Endothelial cell of umbilical vein (primary cell): ENCODE data around the gene DNAJC6. TPM values are rescaled to one million over a fixed set of nuclear protein-coding genes. Genes with fewer than 3 reads are reported as not detected.

Experiments used
- BruUV-seq: library from RNA; stranded (reverse); fragments of 400-500 nt; replicated peaks from 2 replicates; lab custom pipeline; 2021; lab: Mats Ljungman, UMichigan
- CTCF ChIA-PET: fragments of 300-600, 350-600 bp; sonication (Branson Sonifier 250); formaldehyde crosslinking; loops from one replicate; lab custom pipeline; 2021; ENCODE audit warnings: antibody characterized with exemption, inconsistent platforms; lab: Charles Lee
- POLR2A ChIA-PET: fragments of 300-600, 350-600 bp; sonication (Branson Sonifier 250); formaldehyde crosslinking; loops from one replicate; lab custom pipeline; 2021; ENCODE audit warnings: antibody characterized with exemption, inconsistent platforms; lab: Charles Lee
- DNase-seq: peaks from one replicate; pipeline ENCODE4 v3.0.0-alpha.2; 2011; ENCODE audit warnings: low read depth, low spot score
- FAIRE-seq: peaks from 2 replicates; lab custom pipeline; 2011; peaks lifted over from hg19 to GRCh38; lab: Jason Lieb, UNC
- H2AFZ ChIP-seq: 2 replicates; pipeline ENCODE4 v1.6.0; 2012; ENCODE audit warnings: low read depth, low read length, control low read depth, inconsistent platforms
- H3K27ac ChIP-seq: 2 replicates; pipeline ENCODE4 v1.5.1; 2011; ENCODE audit warnings: low read depth, mild to moderate bottlenecking, control low read depth, low read length, moderate library complexity; ENCODE audit not compliant: insufficient read depth
- H3K27me3 ChIP-seq, 2 experiments: 2 replicates each; pipeline versions ENCODE4 v1.6.0 to v1.6.1; 2011; ENCODE audit warnings: low read length in 2 of 2, mixed read lengths in 1 of 2; ENCODE audit not compliant: control insufficient read depth in 2 of 2, insufficient read depth in 2 of 2
- H3K36me3 ChIP-seq, 2 experiments: 2 replicates in 1 of 2; 3 replicates in 1 of 2; pipeline ENCODE4 v1.5.1; 2011; ENCODE audit warnings: low read length in 2 of 2, mild to moderate bottlenecking in 1 of 2, moderate library complexity in 1 of 2; ENCODE audit not compliant: control insufficient read depth in 2 of 2, insufficient read depth in 2 of 2; ENCODE audit errors: extremely low read depth in 1 of 2
- H3K4me1 ChIP-seq: 3 replicates; pipeline ENCODE4 v1.5.1; 2011; ENCODE audit warnings: mild to moderate bottlenecking, low read length; ENCODE audit not compliant: control insufficient read depth, insufficient read depth; ENCODE audit errors: extremely low read depth
- H3K4me2 ChIP-seq: 2 replicates; pipeline ENCODE4 v1.6.1; 2011; ENCODE audit warnings: low read length, control low read depth, mixed read lengths; ENCODE audit not compliant: insufficient read depth
- H3K4me3 ChIP-seq, 3 experiments: fragments of 200-600 bp in 1 of 3; sonication (generic), shearing (Covaris generic) in 1 of 3; replicated peaks in 1 of 3; 2 replicates each; pipeline ENCODE4 v1.5.1; 2011 to 2016; ENCODE audit warnings: control low read depth in 3 of 3, low read length in 3 of 3, mild to moderate bottlenecking in 2 of 3, inconsistent platforms in 1 of 3, low read depth in 1 of 3, moderate library complexity in 1 of 3; ENCODE audit not compliant: insufficient read depth in 1 of 3
- H3K79me2 ChIP-seq: 2 replicates; pipeline ENCODE4 v1.6.0; 2012; ENCODE audit warnings: low read length, inconsistent platforms; ENCODE audit not compliant: control insufficient read depth, insufficient read depth
- H3K9ac ChIP-seq: replicated peaks from 2 replicates; pipeline ENCODE3; 2011; ENCODE audit warnings: low read length, control low read depth; ENCODE audit not compliant: insufficient read depth; ENCODE audit errors: extremely low read depth
- H3K9me1 ChIP-seq: replicated peaks from 3 replicates; pipeline ENCODE4 v1.6.0; 2011; ENCODE audit warnings: mild to moderate bottlenecking, low read length; ENCODE audit not compliant: control insufficient read depth, insufficient read depth; ENCODE audit errors: extremely low read depth
- H3K9me3 ChIP-seq: replicated peaks from 2 replicates; pipeline ENCODE4 v1.5.1; 2012; ENCODE audit warnings: low read length, inconsistent platforms; ENCODE audit not compliant: control insufficient read depth, insufficient read depth
- H4K20me1 ChIP-seq: replicated peaks from 2 replicates; pipeline ENCODE3; 2011; ENCODE audit warnings: mild to moderate bottlenecking, low read length; ENCODE audit not compliant: control insufficient read depth, insufficient read depth; ENCODE audit errors: extremely low read depth
- CTCF ChIP-seq, 2 donors: IDR thresholded peaks; 1 replicate in 1 of 2; 2 replicates in 1 of 2; pipeline ENCODE4 v1.5.1; 2011; ENCODE audit warnings: low read length in 2 of 2, mild to moderate bottlenecking in 2 of 2, moderate library complexity in 2 of 2, control low read depth in 1 of 2, inconsistent platforms in 1 of 2, low read depth in 1 of 2; ENCODE audit not compliant: insufficient read depth in 1 of 2; ENCODE audit errors: extremely low read depth in 1 of 2
- EZH2 ChIP-seq: IDR thresholded peaks from 2 replicates; pipeline ENCODE4 v1.6.1; 2012; ENCODE audit warnings: borderline replicate concordance, low read depth, mild to moderate bottlenecking, moderate library complexity, low read length, inconsistent platforms; ENCODE audit not compliant: severe bottlenecking
- GATA2 ChIP-seq: IDR thresholded peaks from 2 replicates; pipeline ENCODE4 v1.7.0; 2011; ENCODE audit warnings: low read depth, mild to moderate bottlenecking, moderate library complexity, mixed read lengths, low read length; ENCODE audit not compliant: insufficient read length, insufficient read depth
- JUN ChIP-seq: IDR thresholded peaks from 2 replicates; pipeline ENCODE4 v1.6.1; 2011; ENCODE audit warnings: borderline replicate concordance, low read depth; ENCODE audit not compliant: insufficient read length, insufficient read depth
- MAX ChIP-seq: IDR thresholded peaks from 2 replicates; pipeline ENCODE4 v1.6.1; 2011; ENCODE audit not compliant: insufficient read depth, insufficient read length
- POLR2A ChIP-seq: IDR thresholded peaks from 2 replicates; pipeline ENCODE4 v1.6.1; 2012; ENCODE audit warnings: low read depth, mild to moderate bottlenecking, control low read depth, low read length
- dilution Hi-C: fragments of 300-500 bp; cut with MboI; formaldehyde crosslinking; loops from one replicate; pipeline ENCODE4 v1.15.0; 2019; ENCODE audit warnings: low sequenced_read_pairs; ENCODE audit not compliant: extremely low pct_ligation_motif_present
- intact Hi-C: fragments of 100-400 bp; cut with micrococcal nuclease; formaldehyde crosslinking; loops from one replicate; pipeline ENCODE4 v1.10.0; 2022
- polyA plus RNA-seq, 4 experiments: library from polyadenylated mRNA; depleted of rRNA in 3 of 4; stranded (reverse) in 3 of 4; unstranded in 1 of 4; fragments of >200 nt; gene quantifications; 2 replicates each; pipeline versions ENCODE4 v1.2.1 to v1.2.3, GENCODE V29; 2011 to 2012; ENCODE audit warnings: missing spikeins in 1 of 4
- total RNA-seq: library from RNA; stranded (reverse); gene quantifications from 2 replicates; pipeline ENCODE4 v1.2.3, GENCODE V29; 2021

Gene DNAJC6
- total and polyA plus RNA-seq, 2 donors (not counting 3 experiments of a cell fraction or from before 2014, with no cell fraction given): 2.3 to 4.9 TPM

GRCh38 chr1:65264197-65264929 lies 45.0 kb upstream of the DNAJC6 start:
- no peaks in the 10 kb centered on the region for H3K27me3 ChIP-seq
- H3K4me2 ChIP-seq: peak overlapping the region; percentile 87
- peak; percentile 4 for FAIRE-seq
- H3K79me2 ChIP-seq: no peaks in the 10 kb centered on the region
- H3K9me1 ChIP-seq: no peaks in the 10 kb centered on the region
- no TSS peak for BruUV-seq
- H3K36me3 ChIP-seq: no peaks in the 10 kb centered on the region
- H3K27ac ChIP-seq: no peak overlapping the region
- H3K9me3 ChIP-seq: no peaks in the 10 kb centered on the region
- H3K9ac ChIP-seq: no peak overlapping the region
- peak overlapping the region; percentile 35 for H2AFZ ChIP-seq
- POLR2A ChIA-PET: no interaction called here
- dilution Hi-C loops (no loop called here), intact Hi-C loops (no loop called here)
- TF ChIP-seq GATA2: no peak
- H4K20me1 ChIP-seq: no peaks in the 10 kb centered on the region
- H3K4me3 ChIP-seq: peak overlapping the region in 2 of 3 experiments; percentile 23 to 32
- peaks cover 17% of the 10 kb centered on the region for H3K4me1 ChIP-seq
- CTCF ChIA-PET: interaction anchor here (0.6 to 2.4 kb wide), 5 partner anchors 9 to 423 kb away, joined by 3 to 14 read pairs (median 6); no protein-coding TSS in a partner anchor
- DNase-seq: peak; percentile 13

GRCh38 chr1:65265296-65265650 lies 44.1 kb upstream of the DNAJC6 start:
- H3K9ac ChIP-seq: no peak overlapping the region
- H3K36me3 ChIP-seq: no peaks in the 10 kb centered on the region
- dilution Hi-C loops: no loop called here
- peak overlapping the region; percentile 28 to 57 (median 49) for H3K4me3 ChIP-seq
- FAIRE-seq: no peak
- DNase-seq: no peak
- BruUV-seq: no TSS peak
- peak overlapping the region; percentile 87 for H3K4me2 ChIP-seq
- no peaks in the 10 kb centered on the region for H3K27me3 ChIP-seq
- H3K9me1 ChIP-seq: no peaks in the 10 kb centered on the region
- intact Hi-C loops: loop anchor here (1.0 kb wide), 1 partner anchor 11 kb away; no protein-coding TSS in a partner anchor
- ChIA-PET CTCF (interaction anchor here (0.6 to 2.4 kb wide), 7 partner anchors 10 to 422 kb away, joined by 3 to 14 read pairs (median 4); no protein-coding TSS in a partner anchor), POLR2A (no interaction called here)
- H3K9me3 ChIP-seq: no peaks in the 10 kb centered on the region
- H4K20me1 ChIP-seq: no peaks in the 10 kb centered on the region
- TF ChIP-seq EZH2 (no peak), MAX (no peak), POLR2A (no peak), JUN (no peak), CTCF (IDR thresholded peaks at IDR 0.05; ENCODE audit: extremely low read depth in 1 of 2, insufficient read depth in 1 of 2, low read depth in 1 of 2, low read length in 2 of 2) (no peak), GATA2 (no peak)
- no peaks in the 10 kb centered on the region for H3K79me2 ChIP-seq
- H2AFZ ChIP-seq: peak overlapping the region; percentile 91
- H3K4me1 ChIP-seq: peaks cover 17% of the 10 kb centered on the region
- no peak overlapping the region for H3K27ac ChIP-seq
